Neural cell (in vitro differentiated cells): ENCODE results near the gene COL24A1. TPM values are rescaled to one million over a fixed set of nuclear protein-coding genes. Genes with fewer than 3 reads are reported as not detected.
A peak's percentile ranks its signal among the peaks of the same experiment; 100 is the strongest.

ENCODE experiments used
- H2AFZ ChIP-seq: fragments of 200-600, 300-800 bp; sonication (generic), shearing (Covaris generic); 2 replicates; pipeline ENCODE4 v1.6.0; 2014; ENCODE audit warnings: low read depth, mild to moderate bottlenecking, antibody characterized with exemption, low read length, moderate library complexity
- H3F3A ChIP-seq: fragments of 200-600 bp; shearing (Covaris generic); 2 replicates; pipeline ENCODE4 v1.6.1; 2016; ENCODE audit warnings: mild to moderate bottlenecking, moderate library complexity, mixed read lengths, antibody characterized with exemption, low read length; ENCODE audit not compliant: insufficient read depth, poor library complexity, severe bottlenecking
- H3K27ac ChIP-seq: fragments of 200-600, 300-800 bp; sonication (generic), shearing (Covaris generic); 2 replicates; pipeline ENCODE4 v1.5.1; 2014; ENCODE audit warnings: mild to moderate bottlenecking, low read length, moderate library complexity
- H3K27me3 ChIP-seq: fragments of 300-800, 200-600 bp; sonication (generic), shearing (Covaris generic); 2 replicates; pipeline ENCODE4 v1.6.0; 2014; ENCODE audit warnings: mild to moderate bottlenecking, low read depth, low read length, moderate library complexity; ENCODE audit not compliant: insufficient read depth
- H3K36me3 ChIP-seq: fragments of 300-800, 200-600 bp; sonication (generic), shearing (Covaris generic); 2 replicates; pipeline ENCODE4 v1.5.1; 2014; ENCODE audit warnings: mild to moderate bottlenecking, antibody characterized with exemption, low read length, moderate library complexity; ENCODE audit not compliant: insufficient read depth
- H3K4me2 ChIP-seq: fragments of 300-800, 200-600 bp; sonication (generic), shearing (Covaris generic); 2 replicates; pipeline ENCODE4 v1.6.0; 2014; ENCODE audit warnings: mild to moderate bottlenecking, low read length
- H3K4me3 ChIP-seq: fragments of 300-800, 200-600 bp; sonication (generic), shearing (Covaris generic); 2 replicates; pipeline ENCODE4 v1.5.1; 2014; ENCODE audit warnings: mild to moderate bottlenecking, low read length, moderate library complexity
- H3K79me2 ChIP-seq: fragments of 200-600 bp; shearing (Covaris generic); replicated peaks from 2 replicates; pipeline ENCODE4 v1.6.0; 2014; ENCODE audit warnings: mild to moderate bottlenecking, low read length, moderate library complexity; ENCODE audit not compliant: insufficient read depth
- H3K9ac ChIP-seq: fragments of 300-800, 200-600 bp; sonication (generic), shearing (Covaris generic); 2 replicates; pipeline ENCODE4 v1.6.1; 2016; ENCODE audit warnings: mild to moderate bottlenecking, low read length, mixed read lengths
- H3K9me2 ChIP-seq: fragments of 200-600 bp; shearing (Covaris generic); 2 replicates; pipeline ENCODE4 v1.6.1; 2016; ENCODE audit warnings: mild to moderate bottlenecking, low read length, mixed read lengths; ENCODE audit not compliant: insufficient read depth
- H3K9me3 ChIP-seq: fragments of 200-600, 300-800 bp; sonication (generic), shearing (Covaris generic); 2 replicates; pipeline ENCODE4 v1.6.1; 2016; ENCODE audit warnings: mild to moderate bottlenecking, mixed run types, low read length, moderate library complexity, mixed read lengths
- H4K20me1 ChIP-seq: fragments of 200-600 bp; shearing (Covaris generic); 2 replicates; pipeline ENCODE4 v1.6.1; 2016; ENCODE audit warnings: mild to moderate bottlenecking, mixed run types; ENCODE audit not compliant: insufficient read depth
- CTCF ChIP-seq: fragments of 450-650 bp; IDR thresholded peaks from 2 replicates; pipeline ENCODE4 v1.5.1; 2014; ENCODE audit warnings: antibody characterized with exemption, mild to moderate bottlenecking, moderate library complexity; ENCODE audit not compliant: poor library complexity, severe bottlenecking
- EP300 ChIP-seq: fragments of 450-650 bp; conservative IDR thresholded peaks from 2 replicates; pipeline ENCODE4 v1.6.1; 2014; ENCODE audit warnings: antibody characterized with exemption, mild to moderate bottlenecking, moderate library complexity; ENCODE audit not compliant: poor library complexity, severe bottlenecking
- EZH2 ChIP-seq: fragments of 200-600, 300-800 bp; shearing (Covaris generic), sonication (generic); IDR thresholded peaks from 2 replicates; pipeline ENCODE4 v1.6.1; 2014; ENCODE audit warnings: antibody characterized with exemption, low read length, borderline replicate concordance, mild to moderate bottlenecking; ENCODE audit not compliant: insufficient read depth, poor library complexity, severe bottlenecking
- MXI1 ChIP-seq: fragments of 450-650 bp; conservative IDR thresholded peaks from 2 replicates; pipeline ENCODE4 v1.6.1; 2014; ENCODE audit warnings: antibody characterized with exemption, mild to moderate bottlenecking; ENCODE audit not compliant: poor library complexity, severe bottlenecking
- POLR2AphosphoS5 ChIP-seq: IDR thresholded peaks from 2 replicates; pipeline ENCODE4 v1.6.1; 2012
- RAD21 ChIP-seq: fragments of 450-650 bp; conservative IDR thresholded peaks from 2 replicates; pipeline ENCODE4 v1.6.1; 2014; ENCODE audit warnings: antibody characterized with exemption, mild to moderate bottlenecking, moderate library complexity
- REST ChIP-seq: IDR thresholded peaks from 2 replicates; pipeline ENCODE4 v1.6.1; 2012; ENCODE audit warnings: borderline replicate concordance
- SMC3 ChIP-seq: fragments of 450-650 bp; conservative IDR thresholded peaks from 2 replicates; pipeline ENCODE4 v1.6.1; 2014; ENCODE audit warnings: antibody characterized with exemption, mild to moderate bottlenecking, moderate library complexity; ENCODE audit not compliant: poor library complexity
- TAF1 ChIP-seq: IDR thresholded peaks from 2 replicates; pipeline ENCODE4 v1.6.1; 2012; ENCODE audit warnings: low read depth
- polyA plus RNA-seq: library from polyadenylated mRNA; depleted of rRNA; stranded (reverse); fragments of >200 nt; gene quantifications from 2 replicates; pipeline ENCODE4 v1.2.3, GENCODE V29; 2014

COL24A1 gene
- polyA plus RNA-seq, 1 donor from 2014 or later, result 0.19 TPM

- Histone ChIP-seq H3K79me2 (no peaks in the 10 kb centered on the region), H2AFZ (no peak overlapping the region), H3K4me3 (no peak overlapping the region), H3K9ac (no peak overlapping the region), H4K20me1 (no peaks in the 10 kb centered on the region), H3K9me2 (no peaks in the 10 kb centered on the region), H3K27me3 (no peaks in the 10 kb centered on the region), H3F3A (no peaks in the 10 kb centered on the region), H3K27ac (no peak overlapping the region), H3K9me3 (no peaks in the 10 kb centered on the region), H3K36me3 (no peaks in the 10 kb centered on the region), H3K4me2 (no peak overlapping the region)
- TF ChIP-seq MXI1, result no peak
- TF ChIP-seq EP300, result no peak
- TF ChIP-seq CTCF, result no peak
- no peak for TF ChIP-seq SMC3
- TF ChIP-seq EZH2, result no peak
- no peak for TF ChIP-seq RAD21
- no peak for TF ChIP-seq REST
- no peak for TF ChIP-seq POLR2AphosphoS5
- TF ChIP-seq TAF1, result no peak
These were observed 267.7 kb downstream of the COL24A1 start for GRCh38 chr1:85888921-85889320.

- H3K4me3 ChIP-seq, result no peak overlapping the region
- H3K9me2 ChIP-seq, result no peaks in the 10 kb centered on the region
- H3K27ac ChIP-seq, result no peak overlapping the region
- H3K36me3 ChIP-seq, result no peaks in the 10 kb centered on the region
- no peak for TF ChIP-seq EP300
- peak; percentile 12 for TF ChIP-seq SMC3
- TF ChIP-seq TAF1, result no peak
- TF ChIP-seq POLR2AphosphoS5, result peak; percentile 49
- peak; percentile 18 for TF ChIP-seq RAD21
- no peak for TF ChIP-seq MXI1
- TF ChIP-seq REST, result no peak
- TF ChIP-seq EZH2, result no peak
- peak; percentile 40 for TF ChIP-seq CTCF
- H3K79me2 ChIP-seq, result no peaks in the 10 kb centered on the region
- H3K9me3 ChIP-seq, result no peaks in the 10 kb centered on the region
- H4K20me1 ChIP-seq, result no peaks in the 10 kb centered on the region
- H3K9ac ChIP-seq, result no peak overlapping the region
- H3K27me3 ChIP-seq, result no peaks in the 10 kb centered on the region
- H3F3A ChIP-seq, result no peaks in the 10 kb centered on the region
- H3K4me2 ChIP-seq, result no peak overlapping the region
- H2AFZ ChIP-seq, result no peak overlapping the region
These were observed 272.1 kb downstream of the COL24A1 start for GRCh38 chr1:85884372-85885035.
